Omental fat pad (tissue), 4 donors: Measurements from ENCODE around the gene RADIL. TPM values are rescaled to one million over a fixed set of nuclear protein-coding genes. Genes with fewer than 3 reads are reported as not detected.

Experiments
- ATAC-seq: fragments of 150-250 bp; one replicate; pipeline ENCODE4 v1.9.1; 2016; ENCODE audit warnings: mild to moderate bottlenecking, moderate library complexity; ENCODE audit not compliant: low FRiP score
- DNase-seq: peaks from one replicate; pipeline ENCODE4 v3.0.0-alpha.2; 2019; ENCODE audit warnings: low spot score
- CTCF ChIP-seq, 3 donors: fragments of 450-650 bp; IDR thresholded peaks; one replicate each; pipeline ENCODE4 v1.5.1; 2016 to 2017; ENCODE audit warnings: antibody characterized with exemption in 3 of 3, mild to moderate bottlenecking in 3 of 3, moderate library complexity in 2 of 3
- total RNA-seq, 4 donors: library from RNA; depleted of rRNA; stranded (reverse); fragments of >200 nt; gene quantifications; one replicate each; pipeline ENCODE4 v1.1.0, GENCODE V29; 2016

The RADIL gene
- total RNA-seq, 4 donors from 2014 or later = 1.1 to 12.3 (median 4.4) TPM

- ATAC-seq (no peak), DNase-seq (no peak)
- no peak for TF ChIP-seq CTCF (IDR thresholded peaks at IDR 0.05)
Observed at GRCh38 chr7:4815609-4816418, 67.7 kb downstream of the RADIL start.

GRCh38 chr7:4815121-4815520 is 68.4 kb downstream of the RADIL start:
- no peak for TF ChIP-seq CTCF (IDR thresholded peaks at IDR 0.05)
- ATAC-seq (no peak), DNase-seq (no peak)

DNA sequence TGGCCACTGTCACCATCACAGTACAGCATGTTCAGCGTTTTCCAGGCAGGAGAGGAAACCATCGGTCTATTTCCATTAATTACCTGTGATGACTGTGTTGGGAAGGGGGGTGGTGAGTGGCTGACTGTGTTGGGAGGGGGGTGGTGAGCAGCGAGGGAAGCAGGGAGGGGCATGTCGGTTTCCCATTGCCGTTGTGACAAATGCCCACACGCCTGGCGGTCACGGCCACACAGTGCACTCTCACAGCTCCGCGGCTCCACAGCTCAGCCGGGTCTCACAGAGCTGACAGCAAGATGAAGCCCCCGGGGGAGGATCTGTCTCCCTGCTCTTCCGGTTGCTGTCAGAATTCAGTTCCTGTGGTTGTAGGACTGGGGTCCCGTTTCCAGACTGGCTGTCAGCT is 69.1 kb downstream of the RADIL start:
- no peak for TF ChIP-seq CTCF (IDR thresholded peaks at IDR 0.05)
- ATAC-seq (no peak), DNase-seq (no peak)

- TF ChIP-seq CTCF (IDR thresholded peaks at IDR 0.05) = no peak
- ATAC-seq (no peak), DNase-seq (no peak)
Observed at GRCh38 chr7:4809666-4810065, 73.8 kb downstream of the RADIL start.

GRCh38 chr7:4809091-4809591 is 74.4 kb downstream of the RADIL start:
- no peak for TF ChIP-seq CTCF (IDR thresholded peaks at IDR 0.05)
- no peak for ATAC-seq

GRCh38 chr7:4808565-4808964 is 75.0 kb downstream of the RADIL start:
- TF ChIP-seq CTCF (IDR thresholded peaks at IDR 0.05) = no peak
- DNase-seq (no peak), ATAC-seq (no peak)

More at GRCh38 chr7:4809091-4809591, 74.4 kb downstream of the RADIL start:
- no peak for DNase-seq

DNA sequence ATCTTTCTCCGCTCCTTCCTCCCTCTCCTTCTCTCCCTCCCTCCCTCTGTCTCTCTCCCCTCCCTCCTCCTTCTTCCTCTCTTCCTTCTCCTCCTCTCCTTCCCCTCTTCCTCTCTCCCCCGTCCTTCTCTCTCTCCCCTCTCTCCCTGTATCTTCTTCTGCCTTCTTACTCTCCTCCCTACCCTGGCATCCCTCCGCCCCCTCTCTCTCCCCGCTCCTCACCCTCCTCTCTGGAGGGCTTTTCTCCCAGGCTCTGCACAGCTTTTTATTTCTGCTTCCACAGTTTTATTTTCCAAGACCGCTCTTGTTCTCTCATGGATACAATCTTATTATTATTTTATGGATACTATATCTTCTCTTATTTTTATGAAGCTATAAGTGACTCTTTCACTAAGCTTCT is 75.5 kb downstream of the RADIL start:
- DNase-seq = no peak
- ATAC-seq = no peak
- TF ChIP-seq CTCF (IDR thresholded peaks at IDR 0.05) = no peak
